Liver (tissue), 9 donors: ENCODE measurements around the gene KRTAP10-3. TPM values are rescaled to one million over a fixed set of nuclear protein-coding genes. Genes with fewer than 3 reads are reported as not detected.

Experiments used
- DNase-seq: peaks from one replicate; pipeline ENCODE4 v3.0.0-alpha.2; 2017; ENCODE audit warnings: low spot score
- H3K27ac ChIP-seq, 2 donors: one replicate each; pipeline ENCODE4 v1.7.0; 2013; ENCODE audit warnings: inconsistent platforms in 2 of 2, low read length in 2 of 2, control low read depth in 1 of 2, low read depth in 1 of 2, mild to moderate bottlenecking in 1 of 2
- H3K27me3 ChIP-seq, 4 donors: one replicate each; pipeline versions ENCODE4 v1.6.1 to v1.7.0; 2013; ENCODE audit warnings: low read length in 3 of 4, inconsistent platforms in 1 of 4, mild to moderate bottlenecking in 1 of 4, moderate library complexity in 1 of 4; ENCODE audit not compliant: control insufficient read depth in 4 of 4, insufficient read depth in 4 of 4
- H3K36me3 ChIP-seq, 4 donors: one replicate each; pipeline versions ENCODE4 v1.6.1 to v1.7.0; 2013; ENCODE audit warnings: low read length in 3 of 4, mild to moderate bottlenecking in 3 of 4, low read depth in 1 of 4, moderate library complexity in 1 of 4; ENCODE audit not compliant: control insufficient read depth in 4 of 4, insufficient read depth in 3 of 4
- H3K4me1 ChIP-seq, 4 donors: one replicate each; pipeline versions ENCODE4 v1.6.1 to v1.7.0; 2013; ENCODE audit warnings: low read length in 3 of 4, mild to moderate bottlenecking in 3 of 4, moderate library complexity in 1 of 4; ENCODE audit not compliant: control insufficient read depth in 4 of 4, insufficient read depth in 4 of 4
- H3K4me3 ChIP-seq, 3 donors: one replicate each; pipeline versions ENCODE4 v1.6.1 to v1.7.0; 2013; ENCODE audit warnings: low read length in 3 of 3, control low read depth in 1 of 3, low read depth in 1 of 3, mild to moderate bottlenecking in 1 of 3
- H3K9ac ChIP-seq, 2 donors: one replicate each; pipeline ENCODE4 v1.7.0; 2013; ENCODE audit warnings: low read length in 2 of 2, mild to moderate bottlenecking in 2 of 2, moderate library complexity in 2 of 2, control low read depth in 1 of 2, low read depth in 1 of 2
- H3K9me3 ChIP-seq, 4 donors: one replicate each; pipeline versions ENCODE4 v1.6.1 to v1.7.0; 2013; ENCODE audit warnings: low read length in 3 of 4; ENCODE audit not compliant: control insufficient read depth in 4 of 4
- FOXA1 ChIP-seq: IDR thresholded peaks from 2 replicates; pipeline ENCODE4 v1.6.1; 2016; ENCODE audit warnings: antibody characterized with exemption
- HNF4G ChIP-seq: IDR thresholded peaks from 2 replicates; pipeline ENCODE4 v1.6.1; 2016; ENCODE audit warnings: antibody characterized with exemption
- JUND ChIP-seq, 2 donors: IDR thresholded peaks; 2 replicates each; pipeline ENCODE4 v1.6.1; 2016; ENCODE audit warnings: antibody characterized with exemption in 2 of 2
- MAX ChIP-seq: IDR thresholded peaks from 2 replicates; pipeline ENCODE4 v1.6.1; 2016; ENCODE audit warnings: antibody characterized with exemption
- NR2F2 ChIP-seq: IDR thresholded peaks from 2 replicates; pipeline ENCODE4 v1.6.1; 2016; ENCODE audit warnings: antibody characterized with exemption
- RAD21 ChIP-seq, 2 donors: IDR thresholded peaks; 2 replicates each; pipeline ENCODE4 v1.6.1; 2016; ENCODE audit warnings: antibody characterized with exemption in 2 of 2, mild to moderate bottlenecking in 2 of 2
- REST ChIP-seq: IDR thresholded peaks from 2 replicates; pipeline ENCODE4 v1.6.1; 2016; ENCODE audit warnings: antibody characterized with exemption, mild to moderate bottlenecking
- RXRA ChIP-seq, 2 donors: IDR thresholded peaks; 2 replicates each; pipeline ENCODE4 v1.6.1; 2017 to 2018; ENCODE audit warnings: antibody characterized with exemption in 2 of 2, mild to moderate bottlenecking in 1 of 2
- SP1 ChIP-seq: IDR thresholded peaks from 2 replicates; pipeline ENCODE4 v1.6.1; 2018; ENCODE audit warnings: antibody characterized with exemption, mild to moderate bottlenecking
- TAF1 ChIP-seq: conservative IDR thresholded peaks from 2 replicates; pipeline ENCODE4 v1.6.1; 2016; ENCODE audit warnings: antibody characterized with exemption, mild to moderate bottlenecking
- ZBTB33 ChIP-seq: IDR thresholded peaks from 2 replicates; pipeline ENCODE4 v1.6.1; 2016; ENCODE audit warnings: antibody characterized with exemption
- WGBS: extraction: QIAGEN DNeasy Blood & Tissue Kit; methylation state at CpG from one replicate; pipeline ENCODE4 v1.1.7; 2013; 5-methylcytosine and 5-hydroxymethylcytosine counted together
- polyA plus RNA-seq, 2 donors: library from polyadenylated mRNA; stranded (reverse) in 1 of 2; unstranded in 1 of 2; fragments of 200-250 nt in 1 of 2; fragments of >200 nt in 1 of 2; fragmentation: Nextera tagmentation in 1 of 2; extraction: Ambion mirVana in 1 of 2; gene quantifications; one replicate each; pipeline versions ENCODE4 v1.2.1 to v1.2.3, GENCODE V29; 2013 to 2015
- total RNA-seq, 2 donors: library from RNA; depleted of rRNA; stranded (reverse); fragments of >200 nt; gene quantifications; one replicate each; pipeline ENCODE4 v1.2.3, GENCODE V29; 2014
- TF ChIP-seq, protein P1 (sequence below): fragments of 150-350 bp; IDR thresholded peaks from 2 replicates; pipeline ENCODE4 v1.5.1; 2017; ENCODE audit warnings: improper control_type of control experiment, low read depth, low read length; ENCODE audit not compliant: missing input control
- donor health status: healthy.
- donor health status: healthy.
- donor health status: healthy.
- donor health status: healthy.
- donor health status: healthy.

Gene KRTAP10-3
- total and polyA plus RNA-seq, 4 donors = not detected

GRCh38 chr21:44528634-44528995, 30.0 kb downstream of the KRTAP10-3 start:
- Histone ChIP-seq H3K36me3 (no peaks in the 10 kb centered on the region), H3K9me3 (no peaks in the 10 kb centered on the region), H3K9ac (no peak overlapping the region), H3K4me1 (no peaks in the 10 kb centered on the region), H3K27ac (no peak overlapping the region), H3K4me3 (no peak overlapping the region), H3K27me3 (no peaks in the 10 kb centered on the region)
- no peak for DNase-seq
- TF ChIP-seq ZBTB33 = no peak
- TF ChIP-seq, protein P1, sequence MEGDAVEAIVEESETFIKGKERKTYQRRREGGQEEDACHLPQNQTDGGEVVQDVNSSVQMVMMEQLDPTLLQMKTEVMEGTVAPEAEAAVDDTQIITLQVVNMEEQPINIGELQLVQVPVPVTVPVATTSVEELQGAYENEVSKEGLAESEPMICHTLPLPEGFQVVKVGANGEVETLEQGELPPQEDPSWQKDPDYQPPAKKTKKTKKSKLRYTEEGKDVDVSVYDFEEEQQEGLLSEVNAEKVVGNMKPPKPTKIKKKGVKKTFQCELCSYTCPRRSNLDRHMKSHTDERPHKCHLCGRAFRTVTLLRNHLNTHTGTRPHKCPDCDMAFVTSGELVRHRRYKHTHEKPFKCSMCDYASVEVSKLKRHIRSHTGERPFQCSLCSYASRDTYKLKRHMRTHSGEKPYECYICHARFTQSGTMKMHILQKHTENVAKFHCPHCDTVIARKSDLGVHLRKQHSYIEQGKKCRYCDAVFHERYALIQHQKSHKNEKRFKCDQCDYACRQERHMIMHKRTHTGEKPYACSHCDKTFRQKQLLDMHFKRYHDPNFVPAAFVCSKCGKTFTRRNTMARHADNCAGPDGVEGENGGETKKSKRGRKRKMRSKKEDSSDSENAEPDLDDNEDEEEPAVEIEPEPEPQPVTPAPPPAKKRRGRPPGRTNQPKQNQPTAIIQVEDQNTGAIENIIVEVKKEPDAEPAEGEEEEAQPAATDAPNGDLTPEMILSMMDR = no peak
- TF ChIP-seq MAX = no peak
- TF ChIP-seq JUND (IDR thresholded peaks at IDR 0.05) = no peak
- TF ChIP-seq REST = no peak
- no peak for TF ChIP-seq FOXA1
- no peak for TF ChIP-seq RXRA (IDR thresholded peaks at IDR 0.05)
- TF ChIP-seq HNF4G = no peak
- no peak for TF ChIP-seq SP1
- no peak for TF ChIP-seq NR2F2
- 87% methylated on average over 10 of the region's 10 CpGs for WGBS

DNA sequence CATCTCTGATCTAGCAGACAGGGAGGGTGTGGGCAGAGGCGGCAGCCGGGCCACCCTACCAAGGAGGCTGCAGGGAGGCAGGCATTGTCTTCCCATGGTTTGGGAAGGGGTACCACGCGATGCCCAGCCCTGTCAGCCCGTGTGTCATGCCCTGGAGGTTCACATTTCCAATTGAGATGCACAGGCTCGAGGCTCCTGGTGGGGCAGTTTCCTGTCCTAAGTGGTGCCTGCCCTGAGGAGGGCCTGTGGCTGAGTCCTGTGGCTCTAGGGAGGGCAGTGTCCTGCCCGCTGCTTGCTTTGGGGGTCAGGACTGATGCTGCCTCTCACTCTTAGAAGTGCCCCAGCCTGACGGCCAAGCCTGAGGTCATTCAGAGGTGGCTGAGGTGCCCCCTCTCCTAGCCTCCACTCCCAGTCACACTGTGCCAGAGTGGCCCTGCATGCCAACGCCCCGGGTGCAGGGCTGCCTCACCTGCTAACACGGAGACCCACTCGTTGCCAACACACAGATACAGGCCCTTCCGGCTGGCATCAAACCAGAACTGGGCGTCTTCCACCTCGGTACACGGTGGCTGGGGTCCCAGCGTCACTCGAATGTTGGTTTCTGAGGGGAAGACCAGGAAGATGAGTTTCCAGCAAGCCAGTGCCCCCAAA, 30.5 kb downstream of the KRTAP10-3 start:
- no peaks in the 10 kb centered on the region for H3K36me3 ChIP-seq
- WGBS = 87% methylated on average over 18 of the region's 18 CpGs
- no peak for DNase-seq
- H3K27me3 ChIP-seq = no peaks in the 10 kb centered on the region
- TF ChIP-seq, protein P1 = no peak
- no peak for TF ChIP-seq RAD21 (IDR thresholded peaks at IDR 0.05)
- TF ChIP-seq NR2F2 = no peak
- TF ChIP-seq HNF4G = no peak
- TF ChIP-seq TAF1 = no peak
- no peak overlapping the region for H3K4me3 ChIP-seq
- H3K9me3 ChIP-seq = no peaks in the 10 kb centered on the region
- H3K4me1 ChIP-seq = no peaks in the 10 kb centered on the region
- H3K27ac ChIP-seq = no peak overlapping the region
- no peak overlapping the region for H3K9ac ChIP-seq
